AG08396 (cell line): ENCODE results near the gene TBRG4.

Experiments used
- DNase-seq: peaks from one replicate; pipeline ENCODE4 v3.0.0; 2012; ENCODE audit warnings: low spot score, mixed read lengths

The TBRG4 gene

GRCh38 chr7:45055016-45055415 lies 56.5 kb downstream of the TBRG4 start:
- DNase-seq: no peak

GRCh38 chr7:45054442-45054841 lies 57.1 kb downstream of the TBRG4 start:
- DNase-seq: no peak

DNA sequence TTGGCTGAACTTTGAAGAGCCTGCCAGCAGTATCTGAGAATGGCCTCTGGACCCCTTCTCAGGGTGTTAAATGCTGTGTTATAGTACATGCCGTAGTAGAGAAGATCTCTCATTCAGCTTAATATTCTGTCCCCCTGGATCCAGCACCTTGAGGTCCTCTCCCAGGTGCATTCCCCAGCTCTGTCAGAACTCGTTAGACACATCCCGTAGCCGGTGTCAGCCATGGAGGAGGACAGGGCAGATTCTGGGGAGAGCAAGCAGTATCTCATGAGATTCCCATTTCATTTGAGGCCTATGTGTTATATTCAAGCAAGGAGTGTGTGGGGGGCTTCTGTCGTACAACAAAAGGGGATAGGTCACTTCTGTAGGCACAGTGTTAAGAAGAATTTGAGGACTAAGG lies 57.6 kb downstream of the TBRG4 start:
- no peak for DNase-seq

DNA sequence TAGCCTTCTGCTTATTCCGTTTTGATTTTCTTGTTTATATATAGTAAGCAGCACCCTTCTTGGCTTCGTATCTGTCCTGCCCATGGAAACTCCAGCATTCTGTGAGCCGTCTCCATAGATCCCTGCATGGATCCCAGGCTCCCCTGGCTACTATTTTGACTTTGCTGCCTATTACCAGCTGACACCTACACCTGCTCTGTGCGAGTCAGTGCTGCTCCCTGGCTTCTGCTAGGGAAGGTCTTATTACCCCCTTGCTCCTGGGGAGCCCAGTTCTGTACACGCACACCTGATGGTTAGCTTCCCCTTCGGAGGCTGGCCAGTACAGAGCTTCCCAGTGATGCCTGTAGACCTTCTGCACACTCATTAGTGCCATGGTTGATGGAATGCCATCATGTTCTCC lies 58.1 kb downstream of the TBRG4 start:
- no peak for DNase-seq

- DNase-seq: no peak
Measured at GRCh38 chr7:45052011-45052410, 59.5 kb downstream of the TBRG4 start.

DNA sequence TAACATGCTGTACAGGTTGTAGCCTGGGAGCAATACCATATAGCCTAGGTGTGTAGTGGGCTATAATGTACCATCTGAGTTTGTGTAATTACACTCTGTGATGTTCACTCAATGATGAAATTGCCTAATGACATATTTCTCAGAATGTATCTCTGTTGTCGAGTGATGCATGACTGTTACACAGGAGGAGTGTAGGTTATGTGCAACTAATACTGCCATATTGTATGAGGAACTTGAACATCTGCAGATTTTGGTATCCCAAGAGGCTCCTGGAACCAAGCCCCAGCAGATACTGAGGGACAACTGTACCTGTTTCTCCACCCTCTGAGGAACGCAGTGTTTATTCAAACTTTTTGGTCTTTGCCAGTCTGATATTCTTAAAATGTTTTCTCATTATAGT lies 61.3 kb downstream of the TBRG4 start:
- DNase-seq: no peak
